ENCODE data around the gene ADAMTS4. TPM values are rescaled to one million over a fixed set of nuclear protein-coding genes. Genes with fewer than 3 reads are reported as not detected.

Gene ADAMTS4
- total RNA-seq, 1 experiment from 2014 or later = 7.0 TPM

DNA sequence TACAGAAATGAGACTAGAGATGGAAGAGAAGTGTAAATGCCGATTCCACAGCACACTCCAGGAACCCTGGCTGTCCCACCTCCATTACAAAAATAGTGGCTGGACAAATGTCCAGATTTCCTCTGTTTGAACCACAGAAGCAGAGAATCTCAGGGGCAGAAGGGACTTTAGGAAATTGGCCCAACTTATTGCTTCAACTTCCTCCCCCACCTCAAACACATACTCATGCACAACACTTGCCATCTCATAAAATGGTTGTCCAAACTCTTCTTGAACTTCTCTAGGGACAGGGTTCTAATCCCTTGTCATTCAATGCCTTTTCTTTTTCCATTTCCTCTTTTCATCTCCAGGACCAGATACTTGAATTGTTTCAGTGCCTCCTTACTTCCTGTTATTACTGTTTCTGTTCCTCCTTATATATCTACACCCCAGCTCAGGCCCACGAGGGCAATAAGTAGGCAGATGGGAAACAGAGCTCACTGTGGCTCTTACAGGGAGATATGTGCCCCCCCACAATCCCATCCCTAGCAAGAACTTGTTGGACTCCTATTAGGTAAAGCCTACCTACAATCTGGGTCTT is 13.0 kb downstream of the ADAMTS4 start:
- H2AFZ ChIP-seq (ENCODE audit: low read length) = no peak overlapping the region
- H3K27ac Mint-ChIP-seq = no peak overlapping the region; a peak in 1 of 7 replicates
- no peak overlapping the region for H3K56ac ChIP-seq (ENCODE audit: insufficient read length, low read depth, low read length)
- H3K27me3 Mint-ChIP-seq (ENCODE audit: low read depth) = peaks cover 2% of the 10 kb centered on the region; the same call in 1 of the 2 replicates
- H3K4me3 Mint-ChIP-seq = no peak overlapping the region
- H3K4me1 Mint-ChIP-seq = peaks cover 4 to 10% of the 10 kb centered on the region in 2 experiments; a peak in 3 of 4 replicates
- H2BK15ac ChIP-seq (ENCODE audit: low read depth, low read length) = no peak overlapping the region
- H4K91ac ChIP-seq (ENCODE audit: insufficient read length, low read depth, low read length) = no peak overlapping the region
- no peaks in the 10 kb centered on the region for H3K79me1 ChIP-seq (ENCODE audit: insufficient read depth, low read depth, low read length, poor library complexity, severe bottlenecking)
- H2BK20ac ChIP-seq (ENCODE audit: low read depth, low read length, poor library complexity, severe bottlenecking) = no peak overlapping the region
- H3K27me3 ChIP-seq (ENCODE audit: insufficient read depth, low read length) = no peaks in the 10 kb centered on the region
- H3K4me2 ChIP-seq (ENCODE audit: insufficient read depth, insufficient read length, low read length) = no peak overlapping the region
- no peak for DNase-seq
- H4K20me1 ChIP-seq (ENCODE audit: control insufficient read depth, insufficient read depth, insufficient read length) = peaks cover 3% of the 10 kb centered on the region
- no peak overlapping the region for H4K5ac ChIP-seq (ENCODE audit: insufficient read length, low read depth, low read length)
- no peaks in the 10 kb centered on the region for H3K9me3 Mint-ChIP-seq
- no peaks in the 10 kb centered on the region for H3K9me3 ChIP-seq (ENCODE audit: control insufficient read depth, low read depth, low read length)
- no peak overlapping the region for H3K9ac ChIP-seq (ENCODE audit: extremely low read depth, insufficient read length, low read length)
- no peak overlapping the region for H2BK5ac ChIP-seq (ENCODE audit: insufficient read length, low read length)
- H3K36me3 Mint-ChIP-seq (ENCODE audit: insufficient read depth in 1 of 3, low read depth in 3 of 3) = no peaks in the 10 kb centered on the region; a peak in 1 of 7 replicates
- TF ChIP-seq CTCF (conservative IDR thresholded peaks at IDR 0.05) = no peak
- no peak overlapping the region for H3T11ph ChIP-seq (ENCODE audit: low read length)
- no peak overlapping the region for H2BK120ac ChIP-seq (ENCODE audit: low read depth, low read length, poor library complexity, severe bottlenecking)
- H3K23ac ChIP-seq (ENCODE audit: insufficient read length, low read depth, low read length) = no peak overlapping the region
- H2BK12ac ChIP-seq (ENCODE audit: insufficient read length, low read depth, low read length) = no peak overlapping the region
- no peaks in the 10 kb centered on the region for H3K23me2 ChIP-seq (ENCODE audit: insufficient read length, low read depth, low read length, poor library complexity, severe bottlenecking)
- no peak overlapping the region for H3K27ac ChIP-seq (ENCODE audit: insufficient read length, low read depth, low read length)
- H4K8ac ChIP-seq (replicated peaks; ENCODE audit: insufficient read length, low read depth, low read length) = no peak overlapping the region
- WGBS (ENCODE audit: extremely low coverage, insufficient read length, low lambda C conversion rate) = no CpG with 5 or more reads among the region's 2 CpGs
- no peaks in the 10 kb centered on the region for H3K4me1 ChIP-seq (ENCODE audit: insufficient read depth, low read length)
- H2AK5ac ChIP-seq (ENCODE audit: insufficient read length, low read length) = no peak overlapping the region
- no peaks in the 10 kb centered on the region for H3K79me2 ChIP-seq (ENCODE audit: insufficient read depth, low read length)
- H3K4ac ChIP-seq (ENCODE audit: low read depth, low read length) = no peak overlapping the region
- H3K18ac ChIP-seq (ENCODE audit: insufficient read length, low read depth, low read length) = no peak overlapping the region
- H3K14ac ChIP-seq (ENCODE audit: insufficient read depth, low read length) = no peak overlapping the region
